Transverse colon (tissue), 4 donors: ENCODE measurements around the gene SREBF1. TPM values are rescaled to one million over a fixed set of nuclear protein-coding genes. Genes with fewer than 3 reads are reported as not detected.

Experiments used
- DNase-seq: peaks from one replicate; pipeline ENCODE4 v3.0.0-alpha.2; 2019
- H3K27ac ChIP-seq, 4 donors: fragments of 200-600 bp; sonication (generic); 2 replicates each; pipeline ENCODE4 v1.5.1; 2016 to 2018; ENCODE audit warnings: inconsistent platforms in 4 of 4
- H3K27me3 ChIP-seq: fragments of 200-600 bp; sonication (generic); 2 replicates; pipeline ENCODE4 v1.5.1; 2017; ENCODE audit warnings: inconsistent platforms
- H3K36me3 ChIP-seq, 4 donors: fragments of 200-600 bp; sonication (generic); 2 replicates each; pipeline ENCODE4 v1.5.1; 2017 to 2019; ENCODE audit warnings: inconsistent platforms in 4 of 4
- H3K4me1 ChIP-seq, 4 donors: fragments of 200-600 bp; sonication (generic); 2 replicates each; pipeline ENCODE4 v1.5.1; 2017 to 2020; ENCODE audit warnings: inconsistent platforms in 4 of 4
- H3K4me3 ChIP-seq, 4 donors: fragments of 200-600 bp; sonication (generic); 1 replicate in 1 of 4; 2 replicates in 3 of 4; pipeline versions ENCODE4 v1.5.1 to v1.6.1; 2017 to 2019; ENCODE audit warnings: inconsistent platforms in 4 of 4
- H3K9me3 ChIP-seq, 2 donors: fragments of 200-600 bp; sonication (generic); 2 replicates each; pipeline ENCODE4 v1.5.1; 2017 to 2019; ENCODE audit warnings: inconsistent platforms in 2 of 2
- CTCF ChIP-seq, 5 experiments: fragments of 200-600 bp in 3 of 5; fragments of 450-650 bp in 2 of 5; sonication (generic) in 3 of 5; IDR thresholded peaks; 1 replicate in 2 of 5; 2 replicates in 3 of 5; pipeline ENCODE4 v1.5.1; 2016 to 2017; ENCODE audit warnings: antibody characterized with exemption in 5 of 5, inconsistent platforms in 3 of 5, mild to moderate bottlenecking in 2 of 5, moderate library complexity in 1 of 5
- EP300 ChIP-seq: sonication (generic); formaldehyde crosslinking; IDR thresholded peaks from one replicate; pipeline ENCODE4 v1.6.1; 2017; ENCODE audit warnings: antibody characterized with exemption, low read depth
- POLR2A ChIP-seq: fragments of 450-650 bp; IDR thresholded peaks from one replicate; pipeline ENCODE4 v1.6.1; 2016; ENCODE audit warnings: antibody characterized with exemption, mild to moderate bottlenecking, moderate library complexity
- POLR2AphosphoS5 ChIP-seq, 3 donors: sonication (generic); formaldehyde crosslinking; IDR thresholded peaks; one replicate each; pipeline ENCODE4 v1.6.1; 2016; ENCODE audit warnings: antibody characterized with exemption in 3 of 3
- WGBS, 2 donors: methylation state at CpG; one replicate each; pipeline ENCODE4 v1.1.5; 2018; ENCODE audit warnings: low coverage in 1 of 2; 5-methylcytosine and 5-hydroxymethylcytosine counted together
- in situ Hi-C, 4 donors: fragments of 200-750 bp; cut with MboI; loops; one replicate each; pipeline versions ENCODE4 v1.15.0 to v1.15.1; 2017; ENCODE audit warnings: low sequenced_read_pairs in 3 of 4, low pct_ligation_motif_present in 1 of 4, low pct_unique_long_range_greater_than_20kb in 1 of 4
- intact Hi-C: fragments of 100-400 bp; cut with DNase I; formaldehyde crosslinking; loops from one replicate; pipeline ENCODE4 v1.15.1; 2023; ENCODE audit warnings: low total_unique reads
- total RNA-seq, 4 donors: library from RNA; depleted of rRNA; stranded (reverse); fragments of >200 nt; gene quantifications; one replicate each; pipeline ENCODE4 v1.1.0, GENCODE V29; 2016

The SREBF1 gene
- total RNA-seq, 4 donors from 2014 or later: 45.7 to 206 (median 148) TPM

DNA sequence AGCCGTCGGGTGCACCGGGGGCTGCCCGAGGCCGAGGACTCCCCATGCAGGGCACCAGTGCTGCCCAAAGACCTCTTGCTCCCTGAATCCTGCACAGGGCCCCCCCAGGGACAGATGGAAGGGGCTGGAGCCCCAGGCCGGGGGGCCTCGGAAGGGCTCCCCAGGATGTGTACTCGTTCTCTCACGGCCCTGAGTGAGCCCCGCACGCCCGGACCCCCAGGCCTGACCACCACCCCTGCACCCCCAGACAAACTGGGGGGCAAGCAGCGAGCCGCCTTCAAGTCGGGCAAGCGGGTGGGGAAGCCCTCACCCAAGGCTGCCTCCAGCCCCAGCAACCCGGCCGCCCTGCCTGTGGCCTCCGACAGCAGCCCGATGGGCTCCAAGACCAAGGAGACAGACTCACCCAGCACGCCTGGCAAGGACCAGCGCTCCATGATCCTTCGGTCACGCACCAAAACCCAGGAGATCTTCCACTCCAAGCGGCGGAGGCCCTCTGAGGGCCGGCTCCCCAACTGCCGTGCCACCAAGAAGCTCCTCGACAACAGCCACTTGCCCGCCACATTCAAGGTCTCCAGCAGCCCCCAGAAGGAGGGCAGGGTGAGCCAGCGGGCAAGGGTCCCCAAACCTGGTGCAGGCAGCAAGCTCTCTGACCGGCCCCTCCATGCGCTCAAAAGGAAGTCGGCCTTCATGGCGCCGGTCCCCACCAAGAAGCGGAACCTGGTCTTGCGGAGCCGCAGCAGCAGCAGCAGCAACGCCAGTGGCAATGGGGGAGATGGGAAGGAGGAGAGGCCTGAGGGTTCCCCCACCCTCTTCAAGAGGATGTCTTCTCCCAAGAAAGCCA lies 40.6 kb downstream of the SREBF1 start:
- Histone ChIP-seq H3K9me3 (no peaks in the 10 kb centered on the region), H3K4me3 (no peak overlapping the region), H3K36me3 (no peaks in the 10 kb centered on the region), H3K27me3 (no peaks in the 10 kb centered on the region), H3K4me1 (peaks cover 13 to 24% (median 17%) of the 10 kb centered on the region in 4 donors), H3K27ac (no peak overlapping the region)
- intact Hi-C loops: no loop called here
- no peak for TF ChIP-seq CTCF (IDR thresholded peaks at IDR 0.05)
- no peak for TF ChIP-seq EP300
- TF ChIP-seq POLR2AphosphoS5 (IDR thresholded peaks at IDR 0.05): no peak
- no peak for TF ChIP-seq POLR2A
- 93 to 100% methylated on average over 3 to 35 of the region's 40 CpGs for WGBS, 2 donors
- DNase-seq: no peak
- in situ Hi-C loops: loop anchor here in 2 of 4 donors (25.0 kb wide), 1 partner anchor 109 kb away; the partner anchor contains the start of gene RAI1 (in 2 of the 2)

DNA sequence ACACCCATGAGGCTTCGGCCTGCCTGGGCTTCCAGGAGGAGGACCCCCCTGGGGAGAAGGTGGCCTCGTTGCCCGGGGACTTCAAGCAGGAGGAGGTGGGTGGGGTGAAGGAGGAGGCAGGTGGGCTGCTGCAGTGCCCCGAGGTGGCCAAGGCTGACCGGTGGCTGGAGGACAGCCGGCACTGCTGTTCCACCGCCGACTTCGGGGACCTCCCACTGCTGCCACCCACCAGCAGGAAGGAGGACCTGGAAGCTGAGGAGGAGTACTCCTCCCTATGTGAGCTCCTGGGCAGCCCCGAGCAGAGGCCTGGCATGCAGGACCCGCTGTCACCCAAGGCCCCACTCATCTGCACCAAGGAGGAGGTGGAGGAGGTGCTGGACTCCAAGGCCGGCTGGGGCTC lies 41.5 kb downstream of the SREBF1 start:
- intact Hi-C loops: no loop called here
- no peaks in the 10 kb centered on the region for H3K36me3 ChIP-seq
- H3K4me3 ChIP-seq: no peak overlapping the region

GRCh38 chr17:17794382-17794781 lies 42.4 kb downstream of the SREBF1 start:
- intact Hi-C loops: no loop called here
- no peak for DNase-seq
- in situ Hi-C loops: loop anchor here in 2 of 4 donors (25.0 kb wide), 1 partner anchor 107 kb away; the partner anchor contains the start of gene RAI1 (in 2 of the 2)
- H3K27ac ChIP-seq: no peak overlapping the region
- 96% methylated on average over 23 of the region's 31 CpGs; no CpG with 5 or more reads in 1 of the 2 donors for WGBS, 2 donors
- no peaks in the 10 kb centered on the region for H3K9me3 ChIP-seq
- no peak for TF ChIP-seq EP300
- no peak for TF ChIP-seq POLR2A
- TF ChIP-seq POLR2AphosphoS5 (IDR thresholded peaks at IDR 0.05): no peak
- TF ChIP-seq CTCF (IDR thresholded peaks at IDR 0.05): no peak
- no peak overlapping the region for H3K4me3 ChIP-seq
- H3K36me3 ChIP-seq: no peaks in the 10 kb centered on the region
- H3K4me1 ChIP-seq: peaks cover 18 to 39% (median 25%) of the 10 kb centered on the region in 4 donors
- no peaks in the 10 kb centered on the region for H3K27me3 ChIP-seq

More for the DNA sequence above, 41.5 kb downstream of the SREBF1 start:
- Histone ChIP-seq H3K27ac (no peak overlapping the region), H3K4me1 (peaks cover 13 to 32% (median 19%) of the 10 kb centered on the region in 4 donors), H3K9me3 (no peaks in the 10 kb centered on the region), H3K27me3 (no peaks in the 10 kb centered on the region)
- in situ Hi-C loops: loop anchor here in 2 of 4 donors (25.0 kb wide), 1 partner anchor 108 kb away; the partner anchor contains the start of gene RAI1 (in 2 of the 2)
- TF ChIP-seq EP300 (no peak), POLR2AphosphoS5 (IDR thresholded peaks at IDR 0.05) (no peak), CTCF (IDR thresholded peaks at IDR 0.05) (no peak), POLR2A (no peak)
- no peak for DNase-seq
- 97% methylated on average over 12 of the region's 12 CpGs; no CpG with 5 or more reads in 1 of the 2 donors for WGBS, 2 donors

DNA sequence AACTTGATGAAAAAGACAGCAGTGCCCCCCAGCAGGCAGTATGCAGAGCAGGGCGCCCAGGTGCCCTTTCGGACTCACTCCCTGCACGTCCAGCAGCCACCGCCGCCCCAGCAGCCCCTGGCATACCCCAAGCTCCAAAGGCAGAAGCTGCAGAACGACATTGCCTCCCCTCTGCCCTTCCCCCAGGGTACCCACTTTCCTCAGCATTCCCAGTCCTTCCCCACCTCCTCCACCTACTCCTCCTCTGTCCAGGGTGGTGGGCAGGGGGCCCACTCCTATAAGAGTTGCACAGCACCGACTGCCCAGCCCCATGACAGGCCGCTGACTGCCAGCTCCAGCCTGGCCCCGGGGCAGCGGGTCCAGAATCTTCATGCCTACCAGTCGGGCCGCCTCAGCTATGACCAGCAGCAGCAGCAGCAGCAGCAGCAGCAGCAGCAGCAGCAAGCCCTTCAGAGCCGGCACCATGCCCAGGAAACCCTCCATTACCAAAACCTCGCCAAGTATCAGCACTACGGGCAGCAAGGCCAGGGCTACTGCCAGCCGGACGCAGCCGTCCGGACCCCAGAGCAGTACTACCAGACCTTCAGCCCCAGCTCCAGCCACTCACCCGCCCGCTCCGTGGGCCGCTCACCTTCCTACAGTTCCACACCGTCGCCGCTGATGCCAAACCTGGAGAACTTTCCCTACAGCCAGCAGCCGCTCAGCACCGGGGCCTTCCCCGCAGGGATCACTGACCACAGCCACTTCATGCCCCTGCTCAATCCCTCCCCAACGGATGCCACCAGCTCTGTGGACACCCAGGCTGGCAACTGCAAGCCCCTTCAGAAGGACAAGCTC lies 43.2 kb downstream of the SREBF1 start:
- peak overlapping the region in 3 of 4 donors; percentile 21 to 40 (median 32) for H3K27ac ChIP-seq

More for the DNA sequence above, 43.2 kb downstream of the SREBF1 start:
- intact Hi-C loops (no loop called here), in situ Hi-C loops (loop anchor here in 2 of 4 donors (25.0 kb wide), 1 partner anchor 106 kb away; the partner anchor contains the start of gene RAI1 (in 2 of the 2))
- Histone ChIP-seq H3K36me3 (no peaks in the 10 kb centered on the region), H3K4me3 (no peak overlapping the region), H3K9me3 (no peaks in the 10 kb centered on the region), H3K4me1 (peaks cover 18 to 39% (median 25%) of the 10 kb centered on the region in 4 donors), H3K27me3 (no peaks in the 10 kb centered on the region)
- TF ChIP-seq CTCF (IDR thresholded peaks at IDR 0.05): no peak
- DNase-seq: no peak
- 92% methylated on average over 30 of the region's 30 CpGs; no CpG with 5 or more reads in 1 of the 2 donors for WGBS, 2 donors
